A673 (cell line): ENCODE measurements around the gene NCBP2L.

Experiments used
- EZH2 ChIP-seq: fragments of 200-600 bp; sonication (generic); IDR thresholded peaks from 2 replicates; pipeline ENCODE4 v1.6.1; 2017; ENCODE audit warnings: borderline replicate concordance, low read depth, mild to moderate bottlenecking, mixed read lengths, antibody characterized with exemption, low read length; ENCODE audit not compliant: poor library complexity, severe bottlenecking
- TF ChIP-seq, protein P1 (sequence below): fragments of 300-800, 200-600 bp; sonication (generic); conservative IDR thresholded peaks from 2 replicates; pipeline ENCODE4 v1.5.1; 2017; ENCODE audit warnings: low read depth, mild to moderate bottlenecking, antibody characterized with exemption, low read length, moderate library complexity, mixed read lengths

DNA sequence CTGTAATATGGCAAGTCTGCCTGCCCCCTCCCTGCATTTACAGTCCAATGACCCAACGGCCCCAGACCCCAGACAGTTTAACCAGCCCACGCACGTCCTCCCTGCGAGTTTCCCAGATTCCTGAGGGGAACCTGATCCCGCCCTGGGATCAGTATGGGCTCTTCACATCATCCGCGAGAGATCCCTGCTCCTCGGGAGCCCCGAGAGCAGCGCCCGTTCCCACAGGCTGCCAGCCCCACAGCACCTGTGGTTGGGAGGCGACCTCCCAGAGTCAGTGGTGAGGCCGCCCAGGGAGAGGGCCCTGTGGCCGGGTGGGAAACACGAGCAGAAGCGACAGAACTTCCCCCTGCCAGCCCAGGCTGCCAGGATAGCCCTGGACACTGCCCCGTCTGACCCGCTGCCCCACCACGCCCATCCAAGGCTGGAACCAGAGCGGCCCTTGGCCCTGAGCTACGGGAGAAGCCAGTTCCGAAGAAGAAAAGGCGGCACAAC lies 34.8 kb upstream of the NCBP2L start:
- no peak for TF ChIP-seq EZH2
- TF ChIP-seq, protein P1, sequence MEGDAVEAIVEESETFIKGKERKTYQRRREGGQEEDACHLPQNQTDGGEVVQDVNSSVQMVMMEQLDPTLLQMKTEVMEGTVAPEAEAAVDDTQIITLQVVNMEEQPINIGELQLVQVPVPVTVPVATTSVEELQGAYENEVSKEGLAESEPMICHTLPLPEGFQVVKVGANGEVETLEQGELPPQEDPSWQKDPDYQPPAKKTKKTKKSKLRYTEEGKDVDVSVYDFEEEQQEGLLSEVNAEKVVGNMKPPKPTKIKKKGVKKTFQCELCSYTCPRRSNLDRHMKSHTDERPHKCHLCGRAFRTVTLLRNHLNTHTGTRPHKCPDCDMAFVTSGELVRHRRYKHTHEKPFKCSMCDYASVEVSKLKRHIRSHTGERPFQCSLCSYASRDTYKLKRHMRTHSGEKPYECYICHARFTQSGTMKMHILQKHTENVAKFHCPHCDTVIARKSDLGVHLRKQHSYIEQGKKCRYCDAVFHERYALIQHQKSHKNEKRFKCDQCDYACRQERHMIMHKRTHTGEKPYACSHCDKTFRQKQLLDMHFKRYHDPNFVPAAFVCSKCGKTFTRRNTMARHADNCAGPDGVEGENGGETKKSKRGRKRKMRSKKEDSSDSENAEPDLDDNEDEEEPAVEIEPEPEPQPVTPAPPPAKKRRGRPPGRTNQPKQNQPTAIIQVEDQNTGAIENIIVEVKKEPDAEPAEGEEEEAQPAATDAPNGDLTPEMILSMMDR: no peak
